Measurements from ENCODE around the gene PEX19.

Gene PEX19

GRCh38 chr1:160237558-160237957, 47.4 kb downstream of the PEX19 start:
- Mint-ChIP-seq H3K4me1 (ENCODE audit: low read depth) (peaks cover 14% of the 10 kb centered on the region), H3K9me3 (no peaks in the 10 kb centered on the region), H3K4me3 (no peak overlapping the region), H3K27me3 (no peaks in the 10 kb centered on the region), H3K36me3 (ENCODE audit: low read depth) (peaks cover 93% of the 10 kb centered on the region), H3K27ac (no peak overlapping the region)
- no peak for DNase-seq

GRCh38 chr1:160236806-160237205, 48.1 kb downstream of the PEX19 start:
- DNase-seq = no peak
- H3K36me3 Mint-ChIP-seq (ENCODE audit: low read depth) = peaks cover 92% of the 10 kb centered on the region
- H3K4me3 Mint-ChIP-seq = no peak overlapping the region
- peak overlapping the region; percentile 47 for H3K27ac Mint-ChIP-seq
- H3K4me1 Mint-ChIP-seq (ENCODE audit: low read depth) = peaks cover 14% of the 10 kb centered on the region
- H3K27me3 Mint-ChIP-seq = no peaks in the 10 kb centered on the region
- no peaks in the 10 kb centered on the region for H3K9me3 Mint-ChIP-seq

- peaks cover 93% of the 10 kb centered on the region for H3K36me3 Mint-ChIP-seq (ENCODE audit: low read depth)
- H3K27ac Mint-ChIP-seq = no peak overlapping the region
- no peak overlapping the region for H3K4me3 Mint-ChIP-seq
- no peak for DNase-seq
- H3K9me3 Mint-ChIP-seq = no peaks in the 10 kb centered on the region
- H3K4me1 Mint-ChIP-seq (ENCODE audit: low read depth) = peaks cover 14% of the 10 kb centered on the region
- no peaks in the 10 kb centered on the region for H3K27me3 Mint-ChIP-seq
Measured at GRCh38 chr1:160232911-160233310, 52.0 kb downstream of the PEX19 start.

DNA sequence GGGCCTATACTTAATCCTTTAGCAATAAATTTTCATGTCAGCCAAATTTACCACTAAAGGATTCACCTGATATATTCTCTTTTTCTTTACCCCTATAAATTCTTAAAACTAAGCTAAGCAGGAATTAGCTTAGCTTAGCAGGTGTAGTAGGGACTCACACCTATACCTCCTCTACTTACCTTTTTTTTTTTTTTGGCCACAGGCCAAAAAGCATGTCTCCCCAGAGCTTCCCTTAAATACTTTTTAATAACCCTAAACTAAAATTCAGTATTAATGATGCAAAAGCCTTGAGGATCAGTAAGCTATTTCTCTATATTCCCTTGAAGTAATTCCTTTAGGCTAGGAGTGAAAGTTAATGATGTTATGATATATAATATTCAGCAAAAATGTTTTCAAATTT, 56.5 kb downstream of the PEX19 start:
- peaks cover 2% of the 10 kb centered on the region for H3K4me1 Mint-ChIP-seq (ENCODE audit: low read depth)
- no peaks in the 10 kb centered on the region for H3K27me3 Mint-ChIP-seq
- H3K36me3 Mint-ChIP-seq (ENCODE audit: low read depth) = peaks cover 65% of the 10 kb centered on the region
- no peak overlapping the region for H3K27ac Mint-ChIP-seq
- H3K4me3 Mint-ChIP-seq = no peak overlapping the region
- H3K9me3 Mint-ChIP-seq = no peaks in the 10 kb centered on the region
- DNase-seq = no peak

- no peaks in the 10 kb centered on the region for H3K9me3 Mint-ChIP-seq
Measured at GRCh38 chr1:160227561-160227960, 57.4 kb downstream of the PEX19 start.

GRCh38 chr1:160227034-160227433, 57.9 kb downstream of the PEX19 start:
- no peaks in the 10 kb centered on the region for H3K27me3 Mint-ChIP-seq
- H3K36me3 Mint-ChIP-seq (ENCODE audit: low read depth) = peaks cover 66% of the 10 kb centered on the region
- H3K9me3 Mint-ChIP-seq = no peaks in the 10 kb centered on the region
- no peak overlapping the region for H3K27ac Mint-ChIP-seq
- no peak overlapping the region for H3K4me3 Mint-ChIP-seq
- H3K4me1 Mint-ChIP-seq (ENCODE audit: low read depth) = no peaks in the 10 kb centered on the region
- DNase-seq = no peak

More at GRCh38 chr1:160227561-160227960, 57.4 kb downstream of the PEX19 start:
- H3K4me3 Mint-ChIP-seq = no peak overlapping the region
- no peak overlapping the region for H3K27ac Mint-ChIP-seq
- H3K4me1 Mint-ChIP-seq (ENCODE audit: low read depth) = no peaks in the 10 kb centered on the region
- H3K36me3 Mint-ChIP-seq (ENCODE audit: low read depth) = peaks cover 65% of the 10 kb centered on the region
- H3K27me3 Mint-ChIP-seq = no peaks in the 10 kb centered on the region
- no peak for DNase-seq
